ENCODE results near the gene OSTM1.
"Not testable (repeated sequence)": the region's sequence is repeated elsewhere in the genome, so short reads cannot be mapped to it uniquely, and the experiment has no call there.

OSTM1 gene

GRCh38 chr6:108039681-108040080, 34.9 kb downstream of the OSTM1 start:
- Histone ChIP-seq H3K27ac (ENCODE audit: low read depth, low read length) (no peak overlapping the region), H3K36me3 (ENCODE audit: insufficient read depth, low read length) (peaks cover 23% of the 10 kb centered on the region), H3K4me3 (ENCODE audit: low read depth in 1 of 2, low read length in 2 of 2) (no peak overlapping the region), H3K27me3 (ENCODE audit: control insufficient read depth in 1 of 2, insufficient read depth in 2 of 2, low read length in 2 of 2) (no peaks in the 10 kb centered on the region), H3K9ac (ENCODE audit: low read length) (no peak overlapping the region), H3K9me3 (ENCODE audit: low read length) (no peaks in the 10 kb centered on the region), H3K4me1 (ENCODE audit: insufficient read depth, low read length) (no peaks in the 10 kb centered on the region)

DNA sequence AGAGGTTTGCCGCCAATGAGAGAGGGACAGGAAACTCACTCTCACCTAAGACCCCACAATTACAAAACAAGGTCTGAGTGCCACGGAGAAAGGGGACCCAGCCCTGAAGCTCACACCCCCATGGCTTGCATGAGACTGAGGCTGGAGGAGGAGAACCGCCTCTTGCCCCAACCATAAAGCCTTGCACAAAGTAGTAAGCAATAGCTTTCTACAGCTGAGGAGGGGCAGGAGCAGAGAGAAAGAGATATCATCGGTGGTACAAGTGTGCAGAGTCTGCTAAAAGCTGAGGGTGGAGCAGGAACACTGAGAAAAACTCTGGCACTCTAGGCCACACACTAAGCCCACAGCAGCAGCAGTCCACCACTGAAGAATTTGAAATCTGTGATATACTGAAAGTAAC, 37.7 kb downstream of the OSTM1 start:
- Histone ChIP-seq H3K27me3 (ENCODE audit: control insufficient read depth in 1 of 2, insufficient read depth in 2 of 2, low read length in 2 of 2) (no peaks in the 10 kb centered on the region), H3K9me3 (ENCODE audit: low read length) (no peaks in the 10 kb centered on the region), H3K4me1 (ENCODE audit: insufficient read depth, low read length) (no peaks in the 10 kb centered on the region), H3K9ac (ENCODE audit: low read length) (no peak overlapping the region), H3K4me3 (ENCODE audit: low read depth in 1 of 2, low read length in 2 of 2) (no peak overlapping the region), H3K27ac (ENCODE audit: low read depth, low read length) (no peak overlapping the region), H3K36me3 (ENCODE audit: insufficient read depth, low read length) (peaks cover 20% of the 10 kb centered on the region)

- H3K36me3 ChIP-seq (ENCODE audit: insufficient read depth, low read length), result no peaks in the 10 kb centered on the region
- H3K4me3 ChIP-seq (ENCODE audit: low read depth in 1 of 2, low read length in 2 of 2), result no peak overlapping the region
- no peaks in the 10 kb centered on the region for H3K27me3 ChIP-seq (ENCODE audit: control insufficient read depth in 1 of 2, insufficient read depth in 2 of 2, low read length in 2 of 2)
- H3K4me1 ChIP-seq (ENCODE audit: insufficient read depth, low read length), result no peaks in the 10 kb centered on the region
- no peak overlapping the region for H3K9ac ChIP-seq (ENCODE audit: low read length)
- H3K27ac ChIP-seq (ENCODE audit: low read depth, low read length), result no peak overlapping the region
- no peaks in the 10 kb centered on the region for H3K9me3 ChIP-seq (ENCODE audit: low read length)
These were observed 42.6 kb downstream of the OSTM1 start for GRCh38 chr6:108031968-108032367.

DNA sequence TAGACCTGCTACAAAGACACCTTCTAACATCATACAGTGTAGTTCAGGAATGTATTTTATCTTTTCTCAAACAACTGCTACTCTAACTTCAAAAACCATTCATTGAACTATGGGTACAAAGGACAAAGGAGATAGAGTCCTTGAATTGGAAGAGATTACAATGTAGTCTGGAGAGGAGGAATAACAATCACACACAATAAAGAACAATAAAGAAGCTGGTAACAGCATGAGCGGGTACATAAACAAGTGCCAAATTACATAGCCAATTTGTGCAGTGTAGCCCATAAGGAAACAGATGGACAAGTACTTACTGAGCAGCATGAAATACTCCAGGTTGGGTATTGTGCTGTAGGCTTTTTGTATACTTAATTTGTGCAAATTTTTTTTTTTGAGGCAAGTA, 44.3 kb downstream of the OSTM1 start:
- Histone ChIP-seq H3K4me1 (ENCODE audit: insufficient read depth, low read length) (no peaks in the 10 kb centered on the region), H3K9me3 (ENCODE audit: low read length) (no peaks in the 10 kb centered on the region), H3K4me3 (ENCODE audit: low read depth in 1 of 2, low read length in 2 of 2) (no peak overlapping the region), H3K27me3 (ENCODE audit: control insufficient read depth in 1 of 2, insufficient read depth in 2 of 2, low read length in 2 of 2) (no peaks in the 10 kb centered on the region), H3K36me3 (ENCODE audit: insufficient read depth, low read length) (no peaks in the 10 kb centered on the region), H3K9ac (ENCODE audit: low read length) (no peak overlapping the region), H3K27ac (ENCODE audit: low read depth, low read length) (no peak overlapping the region)

GRCh38 chr6:108029226-108029921, 45.2 kb downstream of the OSTM1 start:
- no peaks in the 10 kb centered on the region for H3K9me3 ChIP-seq (ENCODE audit: low read length)
- H3K4me1 ChIP-seq (ENCODE audit: insufficient read depth, low read length), result no peaks in the 10 kb centered on the region
- no peaks in the 10 kb centered on the region for H3K27me3 ChIP-seq (ENCODE audit: control insufficient read depth in 1 of 2, insufficient read depth in 2 of 2, low read length in 2 of 2)
- H3K9ac ChIP-seq (ENCODE audit: low read length), result no peak overlapping the region
- no peaks in the 10 kb centered on the region for H3K36me3 ChIP-seq (ENCODE audit: insufficient read depth, low read length)
- H3K4me3 ChIP-seq (ENCODE audit: low read depth in 1 of 2, low read length in 2 of 2), result no peak overlapping the region
- no peak overlapping the region for H3K27ac ChIP-seq (ENCODE audit: low read depth, low read length)

DNA sequence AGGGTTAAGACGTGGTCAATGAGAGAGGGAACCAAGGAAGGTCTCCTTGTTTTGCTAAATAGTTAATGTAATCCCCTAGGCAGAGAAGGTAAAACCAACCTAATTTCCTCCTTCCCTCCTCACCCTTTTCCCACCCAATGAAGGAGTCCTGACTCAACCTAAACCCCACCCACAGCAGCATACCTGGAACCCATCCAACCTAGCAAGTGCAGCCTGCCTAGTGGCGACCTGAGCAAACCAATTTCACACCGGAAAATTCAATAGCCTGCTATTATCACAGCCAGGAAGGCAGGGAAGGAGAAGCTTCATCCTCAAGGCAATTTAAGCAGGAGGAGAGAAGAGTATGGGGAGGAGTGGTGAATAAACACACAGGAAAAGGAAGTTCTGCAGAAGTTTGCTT, 46.9 kb downstream of the OSTM1 start:
- Histone ChIP-seq H3K4me3 (ENCODE audit: low read depth in 1 of 2, low read length in 2 of 2) (no peak overlapping the region), H3K9ac (ENCODE audit: low read length) (no peak overlapping the region), H3K27ac (ENCODE audit: low read depth, low read length) (no peak overlapping the region), H3K36me3 (ENCODE audit: insufficient read depth, low read length) (no peaks in the 10 kb centered on the region), H3K9me3 (ENCODE audit: low read length) (no peaks in the 10 kb centered on the region), H3K4me1 (ENCODE audit: insufficient read depth, low read length) (no peaks in the 10 kb centered on the region), H3K27me3 (ENCODE audit: control insufficient read depth in 1 of 2, insufficient read depth in 2 of 2, low read length in 2 of 2) (no peaks in the 10 kb centered on the region)

GRCh38 chr6:108027056-108027455, 47.5 kb downstream of the OSTM1 start:
- Histone ChIP-seq H3K27ac (ENCODE audit: low read depth, low read length) (no peak overlapping the region), H3K36me3 (ENCODE audit: insufficient read depth, low read length) (no peaks in the 10 kb centered on the region), H3K4me1 (ENCODE audit: insufficient read depth, low read length) (no peaks in the 10 kb centered on the region), H3K27me3 (ENCODE audit: control insufficient read depth in 1 of 2, insufficient read depth in 2 of 2, low read length in 2 of 2) (no peaks in the 10 kb centered on the region), H3K9me3 (ENCODE audit: low read length) (no peaks in the 10 kb centered on the region), H3K9ac (ENCODE audit: low read length) (no peak overlapping the region), H3K4me3 (ENCODE audit: low read depth in 1 of 2, low read length in 2 of 2) (no peak overlapping the region)

DNA sequence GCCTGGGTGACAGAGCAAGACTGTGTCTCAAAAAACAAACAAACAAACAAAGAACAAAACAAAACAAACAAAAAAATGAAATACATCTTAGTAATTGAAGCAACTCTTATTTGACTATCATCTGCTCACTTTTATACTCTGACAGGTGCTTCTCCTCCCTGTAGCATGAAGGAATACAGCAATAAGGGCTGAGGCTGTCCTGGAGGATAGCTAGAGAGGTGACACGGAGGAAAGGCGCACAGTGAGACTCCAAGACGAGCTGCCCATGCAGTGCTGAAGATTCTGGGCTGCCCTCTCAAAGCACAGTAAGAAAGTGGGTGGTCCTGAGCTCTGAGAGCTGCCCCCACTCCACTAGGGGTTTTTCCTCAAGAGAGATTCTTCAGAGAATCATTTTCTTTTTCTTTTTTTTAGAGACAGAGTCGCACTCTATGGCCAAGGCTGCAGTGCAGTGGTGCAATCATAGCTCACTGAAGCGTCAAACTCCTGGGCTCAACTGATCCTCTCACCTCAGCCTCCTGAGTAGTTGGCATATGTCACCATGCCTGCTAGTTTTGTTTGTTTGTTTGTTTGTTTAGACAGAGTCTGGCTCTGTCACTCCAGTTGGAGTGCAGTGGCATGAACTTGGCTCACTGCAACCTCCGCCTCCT, 50.0 kb downstream of the OSTM1 start:
- H3K27ac ChIP-seq (ENCODE audit: low read depth, low read length), result no peak overlapping the region
- H3K9me3 ChIP-seq (ENCODE audit: low read length), result no peaks in the 10 kb centered on the region
- H3K9ac ChIP-seq (ENCODE audit: low read length), result no peak overlapping the region
- no peaks in the 10 kb centered on the region for H3K4me1 ChIP-seq (ENCODE audit: insufficient read depth, low read length)
- H3K4me3 ChIP-seq (ENCODE audit: low read depth in 1 of 2, low read length in 2 of 2), result no peak overlapping the region
- no peaks in the 10 kb centered on the region for H3K36me3 ChIP-seq (ENCODE audit: insufficient read depth, low read length)
- no peaks in the 10 kb centered on the region for H3K27me3 ChIP-seq (ENCODE audit: control insufficient read depth in 1 of 2, insufficient read depth in 2 of 2, low read length in 2 of 2)

DNA sequence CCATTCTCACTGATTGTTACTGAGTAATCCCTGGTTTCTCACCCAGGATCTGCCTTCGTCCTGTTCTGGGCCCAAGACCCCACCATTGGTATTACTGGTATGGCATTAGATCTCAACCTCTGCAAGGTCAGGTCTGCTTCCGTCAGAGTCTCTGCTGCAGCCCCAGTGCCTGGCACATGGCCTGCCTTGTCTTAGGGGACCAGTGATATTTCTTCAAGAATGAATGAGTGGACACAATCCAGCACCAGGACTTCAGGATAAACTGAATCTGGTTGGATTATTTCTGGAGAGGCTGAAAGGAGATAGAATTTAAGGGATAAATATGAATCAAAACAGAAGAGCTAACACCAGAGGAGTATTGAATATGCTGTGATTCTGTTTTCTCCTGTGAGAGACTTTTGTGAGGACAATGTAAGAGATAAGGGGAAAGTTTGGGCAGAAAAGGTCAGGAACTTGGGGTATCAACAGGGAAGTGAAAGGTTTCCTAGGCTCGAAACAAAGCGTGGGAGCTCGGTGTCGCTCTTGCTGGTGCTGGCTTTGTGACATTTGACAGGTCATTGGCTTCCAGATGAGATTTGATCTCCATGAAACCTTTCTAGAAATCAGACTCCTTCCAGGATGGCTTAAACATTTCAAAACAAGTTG, 53.9 kb downstream of the OSTM1 start:
- H3K36me3 ChIP-seq (ENCODE audit: insufficient read depth, low read length), result no peaks in the 10 kb centered on the region
- no peaks in the 10 kb centered on the region for H3K4me1 ChIP-seq (ENCODE audit: insufficient read depth, low read length)
- H3K27me3 ChIP-seq (ENCODE audit: control insufficient read depth in 1 of 2, insufficient read depth in 2 of 2, low read length in 2 of 2), result no peaks in the 10 kb centered on the region
- no peak overlapping the region for H3K9ac ChIP-seq (ENCODE audit: low read length)
- H3K9me3 ChIP-seq (ENCODE audit: low read length), result no peaks in the 10 kb centered on the region
- H3K27ac ChIP-seq (ENCODE audit: low read depth, low read length), result no peak overlapping the region
- no peak overlapping the region for H3K4me3 ChIP-seq (ENCODE audit: low read depth in 1 of 2, low read length in 2 of 2)

- H3K27me3 ChIP-seq (ENCODE audit: control insufficient read depth in 1 of 2, insufficient read depth in 2 of 2, low read length in 2 of 2); H3K36me3 ChIP-seq (ENCODE audit: insufficient read depth, low read length): not testable (repeated sequence)
These were observed 58.3 kb downstream of the OSTM1 start for GRCh38 chr6:108016283-108016682.

GRCh38 chr6:108013787-108014439, 60.6 kb downstream of the OSTM1 start:
- H3K36me3 ChIP-seq (ENCODE audit: insufficient read depth, low read length), result no peaks in the 10 kb centered on the region
- H3K9me3 ChIP-seq (ENCODE audit: low read length), result no peaks in the 10 kb centered on the region
- no peak overlapping the region for H3K4me3 ChIP-seq (ENCODE audit: low read depth in 1 of 2, low read length in 2 of 2)
- H3K9ac ChIP-seq (ENCODE audit: low read length), result no peak overlapping the region
- H3K27ac ChIP-seq (ENCODE audit: low read depth, low read length), result no peak overlapping the region
- no peaks in the 10 kb centered on the region for H3K27me3 ChIP-seq (ENCODE audit: control insufficient read depth in 1 of 2, insufficient read depth in 2 of 2, low read length in 2 of 2)
- no peaks in the 10 kb centered on the region for H3K4me1 ChIP-seq (ENCODE audit: insufficient read depth, low read length)

More at GRCh38 chr6:108016283-108016682, 58.3 kb downstream of the OSTM1 start:
- H3K27ac ChIP-seq (ENCODE audit: low read depth, low read length); H3K4me1 ChIP-seq (ENCODE audit: insufficient read depth, low read length); H3K9ac ChIP-seq (ENCODE audit: low read length); H3K9me3 ChIP-seq (ENCODE audit: low read length); H3K4me3 ChIP-seq (ENCODE audit: low read depth in 1 of 2, low read length in 2 of 2): not testable (repeated sequence)
